SU-DHL-6 (cell line): ENCODE data around the gene OR52E5.

ENCODE experiments used
- CTCF ChIP-seq: fragments of 200-600 bp; sonication (generic); IDR thresholded peaks from one replicate; pipeline ENCODE4 v1.5.1; 2017; ENCODE audit warnings: antibody characterized with exemption, mild to moderate bottlenecking, low read length, moderate library complexity; ENCODE audit not compliant: insufficient read depth, poor library complexity, severe bottlenecking
- EZH2phosphoT487 ChIP-seq: fragments of 200-600 bp; sonication (generic), shearing (Covaris generic); conservative IDR thresholded peaks from 2 replicates; pipeline ENCODE4 v1.6.1; 2018; ENCODE audit warnings: mild to moderate bottlenecking, antibody characterized with exemption, low read length, moderate library complexity, mixed read lengths

GRCh38 chr11:5892908-5893307, at the start of gene OR52E5:
- TF ChIP-seq CTCF (no peak), EZH2phosphoT487 (no peak)
